ENCODE data around the gene ESPN. TPM values are rescaled to one million over a fixed set of nuclear protein-coding genes. Genes with fewer than 3 reads are reported as not detected.

ESPN gene
- polyA plus RNA-seq, 1 of the 3 experiments (the other 2 are of a cell fraction): 0.33 TPM

- TF ChIP-seq CTCF (IDR thresholded peaks at IDR 0.05) (no peak), CHD2 (IDR thresholded peaks at IDR 0.05; ENCODE audit: low read length, partially characterized antibody) (peak; percentile 17), EZH2phosphoT487 (IDR thresholded peaks at IDR 0.05; ENCODE audit: borderline replicate concordance, low read depth) (no peak), YY1 (IDR thresholded peaks at IDR 0.05; ENCODE audit: low read depth) (no peak), MEF2A (IDR thresholded peaks at IDR 0.05; ENCODE audit: borderline replicate concordance, low read depth) (no peak), TEAD4 (IDR thresholded peaks at IDR 0.05; ENCODE audit: borderline replicate concordance, insufficient read depth) (no peak), RCOR1 (IDR thresholded peaks at IDR 0.05; ENCODE audit: low read length) (0 out of 2 replicates have a peak, but pooled peaks have one; percentile 6), MXI1 (IDR thresholded peaks at IDR 0.05; ENCODE audit: low read depth, low read length) (no peak; the same call in 1 of the 2 replicates)
These were observed 70.5 kb downstream of the ESPN start (continued) for GRCh38 chr1:6495041-6495441.

GRCh38 chr1:6495540-6496364 lies 71.2 kb downstream of the ESPN start:
- Histone ChIP-seq H3F3A (replicated peaks; ENCODE audit: insufficient read depth) (peaks cover 27% of the 10 kb centered on the region), H3K9me2 (no peaks in the 10 kb centered on the region), H3K4me2 (peak overlapping the region; percentile 95), H2AFZ (ENCODE audit: low read depth) (no peak overlapping the region), H3K79me2 (ENCODE audit: insufficient read depth) (peaks cover 12% of the 10 kb centered on the region; the same call in 1 of the 2 replicates), H3K36me3 (replicated peaks in 1 of 2; ENCODE audit: control insufficient read depth in 1 of 2, insufficient read depth in 2 of 2, low read length in 1 of 2) (no peaks in the 10 kb centered on the region), H3K4me3 (ENCODE audit: low read depth in 2 of 2, low read length in 1 of 2) (peak overlapping the region; percentile 65 to 69), H3K9me3 (no peaks in the 10 kb centered on the region), H3K9ac (no peak overlapping the region), H3K4me1 (ENCODE audit: control insufficient read depth in 1 of 2, insufficient read depth in 2 of 2, low read depth in 1 of 2, low read length in 1 of 2) (peaks cover 0 to 71% of the 10 kb centered on the region in 2 experiments; a peak in 2 of 4 replicates), H3K27ac (ENCODE audit: low read depth in 2 of 2, low read length in 1 of 2) (peak overlapping the region in 1 of 2 experiments; percentile 80; a peak in 2 of 4 replicates), H3K27me3 (ENCODE audit: insufficient read depth) (no peaks in the 10 kb centered on the region), H4K20me1 (ENCODE audit: insufficient read depth) (no peaks in the 10 kb centered on the region)
- 96% methylated on average over 7 of the region's 14 CpGs for WGBS (ENCODE audit: low lambda C conversion rate)
- no peak for DNase-seq
- TF ChIP-seq TAF1 (IDR thresholded peaks at IDR 0.05; ENCODE audit: borderline replicate concordance, low read depth, low read length) (no peak), JUND (IDR thresholded peaks at IDR 0.05) (no peak), TCF12 (IDR thresholded peaks at IDR 0.05) (no peak), RCOR1 (IDR thresholded peaks at IDR 0.05; ENCODE audit: low read length) (no peak), CTCF (IDR thresholded peaks at IDR 0.05) (no peak), GATA2 (CRISPR knock-in tag; IDR thresholded peaks at IDR 0.05) (no peak), YY1 (IDR thresholded peaks at IDR 0.05; ENCODE audit: low read depth) (no peak), PBX3 (IDR thresholded peaks at IDR 0.05) (no peak), USF2 (IDR thresholded peaks at IDR 0.05; ENCODE audit: borderline replicate concordance, low read depth, low read length) (no peak), RXRA (IDR thresholded peaks at IDR 0.05; ENCODE audit: borderline replicate concordance, low read depth) (no peak), EZH2phosphoT487 (IDR thresholded peaks at IDR 0.05; ENCODE audit: borderline replicate concordance, low read depth) (no peak), ZBTB33 (IDR thresholded peaks at IDR 0.05; ENCODE audit: borderline replicate concordance, low read depth) (no peak), ELF1 (IDR thresholded peaks at IDR 0.05) (no peak)
- POLR2A ChIA-PET: interaction anchor here (1.2 to 1.5 kb wide), 2 partner anchors 9 to 16 kb away, joined by 4 to 6 read pairs; no protein-coding TSS in a partner anchor
- CTCF ChIA-PET: interaction anchor here (0.9 to 5.8 kb wide), 9 partner anchors 10 to 107 kb away, joined by 3 to 60 read pairs (median 5); partner anchors contain the start of genes KLHL21, NOL9 and TAS1R1

Data from SK-N-SH (cell line).